DOHH2 (cell line): Measurements from ENCODE around the gene AP3B1.

Experiments
- CTCF ChIP-seq: fragments of 200-600 bp; sonication (generic); IDR thresholded peaks from one replicate; pipeline ENCODE4 v1.5.1; 2014; ENCODE audit warnings: antibody characterized with exemption, mild to moderate bottlenecking, low read depth, low read length; ENCODE audit not compliant: poor library complexity, severe bottlenecking
- EZH2phosphoT487 ChIP-seq: fragments of 200-600 bp; sonication (generic); IDR thresholded peaks from 2 replicates; pipeline ENCODE4 v1.6.1; 2017; ENCODE audit warnings: borderline replicate concordance, mild to moderate bottlenecking, antibody characterized with exemption, low read length, moderate library complexity, mixed read lengths

DNA sequence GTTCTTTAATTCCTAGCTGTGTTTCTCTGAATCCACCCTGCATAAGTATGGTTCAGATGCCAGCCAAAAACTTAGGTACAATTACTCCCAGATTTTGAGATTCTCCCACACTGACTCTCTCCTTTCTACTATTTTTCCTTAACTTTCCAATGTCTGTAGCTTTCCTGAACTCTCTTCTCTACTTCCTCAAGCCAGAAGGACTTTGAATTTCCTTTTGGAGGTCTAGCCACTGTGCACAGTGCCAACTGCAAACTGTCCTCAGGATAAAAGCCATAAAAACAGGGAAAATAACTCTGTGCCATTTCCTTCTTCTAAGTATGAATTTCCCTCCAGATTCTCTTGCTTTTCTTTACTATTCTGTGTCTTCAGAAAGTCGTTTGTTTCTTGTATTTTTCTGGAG lies 157.2 kb downstream of the AP3B1 start:
- no peak for TF ChIP-seq CTCF
- TF ChIP-seq EZH2phosphoT487: no peak
